HepG2 (cell line): ENCODE measurements around the gene NFILZ. TPM values are rescaled to one million over a fixed set of nuclear protein-coding genes. Genes with fewer than 3 reads are reported as not detected.

Experiments
- ATAC-seq: fragments of 200-7000 bp; cut with Tn5 transposase; 3 replicates; pipeline ENCODE4 v1.9.1; 2020; ENCODE audit warnings: mild to moderate bottlenecking, moderate library complexity
- BruUV-seq: library from RNA; stranded (reverse); fragments of 400-500 nt; replicated peaks from 2 replicates; lab custom pipeline; 2021; lab: Mats Ljungman, UMichigan
- CTCF ChIA-PET: fragments of 300-600 bp; formaldehyde crosslinking; extraction: SDS; loops from one replicate; lab custom pipeline; 2021; ENCODE audit warnings: low total read pairs, inconsistent platforms, low intra/inter-chr PET ratio; lab: Yijun Ruan, JAX
- POLR2A ChIA-PET: fragments of 350-600 bp; sonication (Branson Sonifier 250); formaldehyde crosslinking; loops from one replicate; lab custom pipeline; 2020; ENCODE audit warnings: antibody characterized with exemption, inconsistent platforms; lab: Yijun Ruan, JAX
- DNase-seq: peaks from one replicate; pipeline ENCODE4 v3.0.0-alpha.2; 2015; ENCODE audit warnings: low spot score
- FAIRE-seq: peaks from 3 replicates; lab custom pipeline; 2011; peaks lifted over from hg19 to GRCh38; lab: Jason Lieb, UNC
- H2AFZ ChIP-seq: one replicate; pipeline ENCODE4 v1.6.1; 2011; ENCODE audit warnings: low read length, inconsistent platforms
- H3K27ac ChIP-seq: fragments of 300-600 bp; 3 replicates; pipeline ENCODE4 v1.8.0; 2011; ENCODE audit warnings: mixed run types, mild to moderate bottlenecking, mixed read lengths, low read length, inconsistent platforms; ENCODE audit not compliant: insufficient read depth; ENCODE audit errors: extremely low read length
- H3K27me3 ChIP-seq, 2 experiments: fragments of 200-600 bp in 1 of 2; 2 replicates in 1 of 2; 3 replicates in 1 of 2; pipeline versions ENCODE4 v1.6.0 to v1.8.0; 2011; ENCODE audit warnings: low read length in 2 of 2, mild to moderate bottlenecking in 2 of 2, moderate library complexity in 2 of 2, inconsistent platforms in 1 of 2; ENCODE audit not compliant: insufficient read depth in 2 of 2, control insufficient read depth in 1 of 2
- H3K36me3 ChIP-seq, 2 experiments: fragments of 200-600 bp in 1 of 2; replicated peaks in 1 of 2; 2 replicates in 1 of 2; 3 replicates in 1 of 2; pipeline versions ENCODE4 v1.5.1 to v1.8.0; 2011; ENCODE audit warnings: low read length in 2 of 2, inconsistent platforms in 1 of 2; ENCODE audit not compliant: insufficient read depth in 2 of 2, control insufficient read depth in 1 of 2
- H3K4me1 ChIP-seq: 2 replicates; pipeline ENCODE4 v1.5.1; 2012; ENCODE audit warnings: low read length, inconsistent platforms; ENCODE audit not compliant: insufficient read depth
- H3K4me2 ChIP-seq: 2 replicates; pipeline ENCODE4 v1.6.0; 2011; ENCODE audit warnings: low read depth, low read length, inconsistent platforms
- H3K4me3 ChIP-seq, 3 experiments: fragments of 200-600 bp in 1 of 3; sonication (generic), shearing (Covaris generic) in 1 of 3; replicated peaks in 1 of 3; 2 replicates each; pipeline ENCODE4 v1.5.1; 2011 to 2016; ENCODE audit warnings: low read length in 3 of 3, inconsistent platforms in 2 of 3, low read depth in 2 of 3, mild to moderate bottlenecking in 2 of 3, control low read depth in 1 of 3, mixed read lengths in 1 of 3; ENCODE audit not compliant: insufficient read depth in 1 of 3
- H3K79me2 ChIP-seq: one replicate; pipeline ENCODE4 v1.6.1; 2011; ENCODE audit warnings: low read length, inconsistent platforms; ENCODE audit not compliant: insufficient read depth
- H3K9ac ChIP-seq: 2 replicates; pipeline ENCODE4 v1.6.0; 2011; ENCODE audit warnings: mild to moderate bottlenecking, low read depth, low read length, inconsistent platforms; ENCODE audit not compliant: insufficient read depth
- H3K9me3 ChIP-seq: 2 replicates; pipeline ENCODE4 v1.5.1; 2012; ENCODE audit warnings: mild to moderate bottlenecking, low read length
- H4K20me1 ChIP-seq: 2 replicates; pipeline ENCODE4 v1.6.0; 2011; ENCODE audit warnings: inconsistent platforms, mild to moderate bottlenecking, low read length, moderate library complexity; ENCODE audit not compliant: insufficient read depth
- ATF2 ChIP-seq: sonication (generic); formaldehyde crosslinking; IDR thresholded peaks from 2 replicates; pipeline ENCODE4 v1.4.0; 2020; ENCODE audit warnings: missing genetic modification reagents
- BORCS8-MEF2B ChIP-seq: sonication (generic); formaldehyde crosslinking; IDR thresholded peaks from 2 replicates; pipeline ENCODE4 v1.8.0; 2022; ENCODE audit warnings: mild to moderate bottlenecking, missing genetic modification reagents
- CREM ChIP-seq, 2 experiments: sonication (generic) in 1 of 2; formaldehyde crosslinking in 1 of 2; IDR thresholded peaks; 2 replicates each; pipeline versions ENCODE4 v1.4.0 to v1.6.1; 2016 to 2020; ENCODE audit warnings: antibody characterized with exemption in 1 of 2, mild to moderate bottlenecking in 1 of 2, missing genetic modification reagents in 1 of 2
- ERF ChIP-seq: IDR thresholded peaks from 2 replicates; pipeline ENCODE4 v1.6.1; 2018; ENCODE audit warnings: missing biosample characterization, missing genetic modification reagents
- HDAC6 ChIP-seq: fragments of 200-600 bp; sonication (generic); IDR thresholded peaks from 2 replicates; pipeline ENCODE4 v1.7.0; 2017; ENCODE audit warnings: mild to moderate bottlenecking, antibody characterized with exemption, low read length, low read depth
- NR0B2 ChIP-seq: sonication (generic); formaldehyde crosslinking; IDR thresholded peaks from 2 replicates; pipeline ENCODE4 v1.4.0; 2020; ENCODE audit warnings: mild to moderate bottlenecking, missing genetic modification reagents
- RAD51 ChIP-seq: fragments of 450-650 bp; IDR thresholded peaks from 2 replicates; pipeline ENCODE4 v1.6.1; 2016; ENCODE audit warnings: borderline replicate concordance
- RORA ChIP-seq: sonication (generic); formaldehyde crosslinking; IDR thresholded peaks from 2 replicates; pipeline ENCODE4 v1.5.0; 2020; ENCODE audit warnings: mild to moderate bottlenecking, missing genetic modification reagents, moderate library complexity
- SMAD1 ChIP-seq: sonication (generic); formaldehyde crosslinking; IDR thresholded peaks from 2 replicates; pipeline ENCODE4 v1.4.0; 2020; ENCODE audit warnings: missing genetic modification reagents, low read depth, mild to moderate bottlenecking, borderline replicate concordance
- SMAD9 ChIP-seq: sonication (generic); formaldehyde crosslinking; IDR thresholded peaks from 2 replicates; pipeline ENCODE4 v1.5.1; 2020; ENCODE audit warnings: mild to moderate bottlenecking, missing genetic modification reagents
- SMC3 ChIP-seq: IDR thresholded peaks from 2 replicates; pipeline ENCODE4 v1.6.1; 2011; ENCODE audit warnings: low read length, improper control_type of control experiment
- SP140L ChIP-seq: sonication (generic); formaldehyde crosslinking; IDR thresholded peaks from 2 replicates; pipeline ENCODE4 v1.4.0; 2020; ENCODE audit warnings: missing genetic modification reagents, borderline replicate concordance
- TBP ChIP-seq: sonication (generic); formaldehyde crosslinking; IDR thresholded peaks from 2 replicates; pipeline ENCODE4 v1.5.0; 2020; ENCODE audit warnings: missing genetic modification reagents
- THAP11 ChIP-seq: IDR thresholded peaks from 2 replicates; pipeline ENCODE4 v1.6.1; 2016; ENCODE audit warnings: missing biosample characterization, missing genetic modification reagents
- ZNF260 ChIP-seq: sonication (generic); formaldehyde crosslinking; IDR thresholded peaks from 2 replicates; pipeline ENCODE4 v1.4.0; 2020; ENCODE audit warnings: missing genetic modification reagents, low read depth, mild to moderate bottlenecking, borderline replicate concordance
- ZNF263 ChIP-seq: sonication (generic); formaldehyde crosslinking; IDR thresholded peaks from 2 replicates; pipeline ENCODE4 v1.4.0; 2020; ENCODE audit warnings: missing genetic modification reagents
- ZNF512 ChIP-seq: sonication (generic); formaldehyde crosslinking; IDR thresholded peaks from 2 replicates; pipeline ENCODE4 v1.4.0; 2020; ENCODE audit warnings: mild to moderate bottlenecking, missing genetic modification reagents
- ZNF564 ChIP-seq: sonication (generic); formaldehyde crosslinking; IDR thresholded peaks from 2 replicates; pipeline ENCODE4 v1.8.1; 2023; ENCODE audit warnings: mild to moderate bottlenecking, missing genetic modification reagents
- WGBS: methylation state at CpG from one replicate; pipeline ENCODE4 v1.1.6; 2017; ENCODE audit warnings: low lambda C conversion rate; 5-methylcytosine and 5-hydroxymethylcytosine counted together
- in situ Hi-C: cut with HindIII; loops from 2 replicates; pipeline ENCODE4 v1.10.0; 2017; ENCODE audit warnings: low pct_unique_long_range_greater_than_20kb; ENCODE audit not compliant: extremely low pct_ligation_motif_present
- intact Hi-C: fragments of 100-400 bp; cut with micrococcal nuclease; formaldehyde crosslinking; loops from one replicate; pipeline ENCODE4 v1.10.0; 2022; ENCODE audit not compliant: unreplicated experiment
- polyA plus RNA-seq, 8 experiments: library from polyadenylated mRNA; depleted of rRNA in 3 of 8; stranded (reverse) in 7 of 8; unstranded in 1 of 8; fragments of >200 nt; fragmentation: Illumina TruSeq in 4 of 8; extraction: Trizol in 4 of 8; gene quantifications; 2 replicates each; pipeline versions ENCODE4 v1.2.1 to v1.2.3, GENCODE V29; 2011 to 2016; ENCODE audit warnings: low read depth in 4 of 8, missing spikeins in 1 of 8, mixed read lengths in 1 of 8; ENCODE audit not compliant: insufficient read depth in 1 of 8
- total RNA-seq, 5 experiments: library from RNA; depleted of rRNA; stranded (reverse); fragments of >200 nt; fragmentation: Illumina TruSeq; extraction: Trizol; gene quantifications; 2 replicates each; pipeline ENCODE4 v1.2.3, GENCODE V29; 2016; ENCODE audit warnings: low read depth in 1 of 5
- TF ChIP-seq, protein P1 (sequence below): sonication (generic); formaldehyde crosslinking; IDR thresholded peaks from 2 replicates; pipeline ENCODE4 v1.5.0; 2020; ENCODE audit warnings: mild to moderate bottlenecking, missing genetic modification reagents

Gene NFILZ
- total and polyA plus RNA-seq, 2 of the 13 experiments (the other 11 are each of a cell fraction or from before 2014, with no cell fraction given): not detected

GRCh38 chr19:8580710-8581281 lies 49.6 kb upstream of the NFILZ start:
- H3K36me3 ChIP-seq: no peaks in the 10 kb centered on the region
- intact Hi-C loops (no loop called here), in situ Hi-C loops (no loop called here)
- H3K27me3 ChIP-seq: peaks cover 0 to 11% of the 10 kb centered on the region in 2 experiments; a peak in 2 of 5 replicates
- H3K27ac ChIP-seq: no peak overlapping the region
- ATAC-seq (peak; percentile 71), DNase-seq (peak; percentile 63), FAIRE-seq (peak; percentile 61)
- peaks cover 40% of the 10 kb centered on the region for H3K4me1 ChIP-seq
- BruUV-seq: no TSS peak
- peak overlapping the region; percentile 39; the same call in 1 of the 2 replicates for H3K4me2 ChIP-seq
- POLR2A ChIA-PET: interaction anchor here (1.1 to 1.7 kb wide), 2 partner anchors 67 to 113 kb away, joined by 5 to 8 read pairs; partner anchors contain the start of gene ZNF414
- 11% methylated on average over 7 of the region's 21 CpGs for WGBS
- no peaks in the 10 kb centered on the region for H4K20me1 ChIP-seq
- CTCF ChIA-PET: interaction anchor here (1.8 to 4.1 kb wide), 3 partner anchors 42 to 113 kb away, joined by 8 to 35 read pairs (median 21); no protein-coding TSS in a partner anchor
- H3K4me3 ChIP-seq: no peak overlapping the region; a peak in 1 of 6 replicates
- no peaks in the 10 kb centered on the region for H3K9me3 ChIP-seq
- no peak overlapping the region for H2AFZ ChIP-seq
- H3K9ac ChIP-seq: no peak overlapping the region
- H3K79me2 ChIP-seq: no peaks in the 10 kb centered on the region
- TF ChIP-seq ZNF564 (CRISPR knock-in tag) (no peak), ATF2 (peak; percentile 26; the same call in 1 of the 2 replicates), CREM (IDR thresholded peaks at IDR 0.05) (no peak), CREM (CRISPR knock-in tag; IDR thresholded peaks at IDR 0.05) (no peak), SMAD9 (CRISPR knock-in tag) (no peak), SP140L (CRISPR knock-in tag) (no peak), RORA (no peak), SMAD1 (CRISPR knock-in tag) (no peak), ZNF260 (CRISPR knock-in tag) (no peak), ZNF263 (CRISPR knock-in tag) (peak; percentile 56; the same call in 1 of the 2 replicates), THAP11 (CRISPR knock-in tag) (peak; percentile 56; the same call in 1 of the 2 replicates), NR0B2 (no peak), ERF (CRISPR knock-in tag) (0 out of 2 replicates have a peak, but pooled peaks have one; percentile 31), SMC3 (peak; percentile 76), ZNF512 (CRISPR knock-in tag) (no peak), RAD51 (no peak), BORCS8-MEF2B (CRISPR knock-in tag) (0 out of 2 replicates have a peak, but pooled peaks have one; percentile 37), HDAC6 (no peak), TBP (no peak)
- TF ChIP-seq, protein P1, sequence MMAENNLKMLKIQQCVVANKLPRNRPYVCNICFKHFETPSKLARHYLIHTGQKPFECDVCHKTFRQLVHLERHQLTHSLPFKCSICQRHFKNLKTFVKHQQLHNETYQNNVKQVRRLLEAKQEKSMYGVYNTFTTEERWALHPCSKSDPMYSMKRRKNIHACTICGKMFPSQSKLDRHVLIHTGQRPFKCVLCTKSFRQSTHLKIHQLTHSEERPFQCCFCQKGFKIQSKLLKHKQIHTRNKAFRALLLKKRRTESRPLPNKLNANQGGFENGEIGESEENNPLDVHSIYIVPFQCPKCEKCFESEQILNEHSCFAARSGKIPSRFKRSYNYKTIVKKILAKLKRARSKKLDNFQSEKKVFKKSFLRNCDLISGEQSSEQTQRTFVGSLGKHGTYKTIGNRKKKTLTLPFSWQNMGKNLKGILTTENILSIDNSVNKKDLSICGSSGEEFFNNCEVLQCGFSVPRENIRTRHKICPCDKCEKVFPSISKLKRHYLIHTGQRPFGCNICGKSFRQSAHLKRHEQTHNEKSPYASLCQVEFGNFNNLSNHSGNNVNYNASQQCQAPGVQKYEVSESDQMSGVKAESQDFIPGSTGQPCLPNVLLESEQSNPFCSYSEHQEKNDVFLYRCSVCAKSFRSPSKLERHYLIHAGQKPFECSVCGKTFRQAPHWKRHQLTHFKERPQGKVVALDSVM (CRISPR knock-in tag): peak; percentile 77
